Vagina (tissue), 2 donors: ENCODE results near the gene TRAF3IP1. TPM values are rescaled to one million over a fixed set of nuclear protein-coding genes. Genes with fewer than 3 reads are reported as not detected.
"Not testable (repeated sequence)": the region's sequence is repeated elsewhere in the genome, so short reads cannot be mapped to it uniquely, and the experiment has no call there.

ENCODE experiments used
- DNase-seq, 2 donors: peaks; one replicate each; pipeline ENCODE4 v3.0.0-alpha.2; 2017; ENCODE audit errors: extremely low spot score in 2 of 2
- H3K27ac ChIP-seq: fragments of 200-600 bp; sonication (generic); one replicate; pipeline ENCODE4 v1.5.1; 2019
- H3K27me3 ChIP-seq: fragments of 200-600 bp; sonication (generic); one replicate; pipeline ENCODE4 v1.5.1; 2019
- H3K36me3 ChIP-seq, 2 donors: fragments of 200-600 bp; sonication (generic); one replicate each; pipeline ENCODE4 v1.5.1; 2017 to 2019
- H3K4me1 ChIP-seq: fragments of 200-600 bp; sonication (generic); one replicate; pipeline ENCODE4 v1.5.1; 2019
- H3K4me3 ChIP-seq, 2 donors: fragments of 200-600 bp; sonication (generic); 1 replicate in 1 of 2; 2 replicates in 1 of 2; pipeline ENCODE4 v1.5.1; 2016 to 2019
- H3K9me3 ChIP-seq: fragments of 200-600 bp; sonication (generic); one replicate; pipeline ENCODE4 v1.5.1; 2019
- POLR2A ChIP-seq, 2 donors: fragments of 450-650 bp; IDR thresholded peaks; one replicate each; pipeline ENCODE4 v1.6.1; 2017; ENCODE audit warnings: antibody characterized with exemption in 2 of 2, mild to moderate bottlenecking in 2 of 2, moderate library complexity in 2 of 2
- POLR2AphosphoS5 ChIP-seq, 2 donors: sonication (generic); formaldehyde crosslinking; IDR thresholded peaks; one replicate each; pipeline ENCODE4 v1.9.0; 2017; ENCODE audit warnings: antibody characterized with exemption in 2 of 2, mild to moderate bottlenecking in 2 of 2, low read depth in 1 of 2; ENCODE audit not compliant: insufficient read depth in 1 of 2
- intact Hi-C: fragments of 100-400 bp; cut with DNase I; formaldehyde crosslinking; loops from one replicate; pipeline ENCODE4 v1.15.1; 2023
- total RNA-seq: library from RNA; depleted of rRNA; stranded (reverse); fragments of >200 nt; gene quantifications from one replicate; pipeline ENCODE4 v1.2.3, GENCODE V29; 2016
- TF ChIP-seq, protein P1 (sequence below), 3 experiments: fragments of 450-650 bp in 2 of 3; fragments of 200-600 bp in 1 of 3; sonication (generic) in 1 of 3; IDR thresholded peaks; one replicate each; pipeline ENCODE4 v1.5.1; 2017 to 2019; ENCODE audit warnings: antibody characterized with exemption in 3 of 3, mild to moderate bottlenecking in 2 of 3, moderate library complexity in 2 of 3

TRAF3IP1 gene
- total RNA-seq, 1 donor from 2014 or later = 10.3 TPM

DNA sequence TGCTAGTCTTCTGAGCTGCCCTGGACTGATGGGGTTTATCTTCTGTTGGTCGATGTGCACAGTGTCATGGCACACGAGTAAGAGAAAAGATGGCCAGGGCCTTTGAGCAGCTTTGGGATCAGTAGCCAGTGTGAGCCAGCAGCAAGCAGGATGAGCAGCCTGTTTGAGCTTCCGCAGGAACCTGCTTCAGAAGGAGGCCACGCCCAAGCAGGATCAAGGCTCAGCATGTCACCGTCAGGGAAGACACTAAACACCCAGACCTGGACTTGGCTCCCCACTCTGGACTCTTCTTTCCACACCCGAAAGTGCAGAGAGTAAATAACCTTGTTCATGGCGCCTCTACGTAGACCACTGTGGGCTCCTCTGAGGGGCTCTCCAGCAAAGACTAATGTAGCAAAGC is 81.2 kb downstream of the TRAF3IP1 start:
- TF ChIP-seq, protein P1, sequence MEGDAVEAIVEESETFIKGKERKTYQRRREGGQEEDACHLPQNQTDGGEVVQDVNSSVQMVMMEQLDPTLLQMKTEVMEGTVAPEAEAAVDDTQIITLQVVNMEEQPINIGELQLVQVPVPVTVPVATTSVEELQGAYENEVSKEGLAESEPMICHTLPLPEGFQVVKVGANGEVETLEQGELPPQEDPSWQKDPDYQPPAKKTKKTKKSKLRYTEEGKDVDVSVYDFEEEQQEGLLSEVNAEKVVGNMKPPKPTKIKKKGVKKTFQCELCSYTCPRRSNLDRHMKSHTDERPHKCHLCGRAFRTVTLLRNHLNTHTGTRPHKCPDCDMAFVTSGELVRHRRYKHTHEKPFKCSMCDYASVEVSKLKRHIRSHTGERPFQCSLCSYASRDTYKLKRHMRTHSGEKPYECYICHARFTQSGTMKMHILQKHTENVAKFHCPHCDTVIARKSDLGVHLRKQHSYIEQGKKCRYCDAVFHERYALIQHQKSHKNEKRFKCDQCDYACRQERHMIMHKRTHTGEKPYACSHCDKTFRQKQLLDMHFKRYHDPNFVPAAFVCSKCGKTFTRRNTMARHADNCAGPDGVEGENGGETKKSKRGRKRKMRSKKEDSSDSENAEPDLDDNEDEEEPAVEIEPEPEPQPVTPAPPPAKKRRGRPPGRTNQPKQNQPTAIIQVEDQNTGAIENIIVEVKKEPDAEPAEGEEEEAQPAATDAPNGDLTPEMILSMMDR (IDR thresholded peaks at IDR 0.05) = no peak
- TF ChIP-seq POLR2A (IDR thresholded peaks at IDR 0.05) (no peak), POLR2AphosphoS5 (IDR thresholded peaks at IDR 0.05; ENCODE audit: insufficient read depth in 1 of 2, low read depth in 1 of 2) (no peak)
- Histone ChIP-seq H3K4me3 (no peak overlapping the region), H3K36me3 (peaks cover 0 to 13% of the 10 kb centered on the region in 2 donors), H3K9me3 (no peaks in the 10 kb centered on the region), H3K27ac (no peak overlapping the region), H3K4me1 (no peaks in the 10 kb centered on the region), H3K27me3 (no peaks in the 10 kb centered on the region)
- intact Hi-C loops = no loop called here
- DNase-seq = no peak

DNA sequence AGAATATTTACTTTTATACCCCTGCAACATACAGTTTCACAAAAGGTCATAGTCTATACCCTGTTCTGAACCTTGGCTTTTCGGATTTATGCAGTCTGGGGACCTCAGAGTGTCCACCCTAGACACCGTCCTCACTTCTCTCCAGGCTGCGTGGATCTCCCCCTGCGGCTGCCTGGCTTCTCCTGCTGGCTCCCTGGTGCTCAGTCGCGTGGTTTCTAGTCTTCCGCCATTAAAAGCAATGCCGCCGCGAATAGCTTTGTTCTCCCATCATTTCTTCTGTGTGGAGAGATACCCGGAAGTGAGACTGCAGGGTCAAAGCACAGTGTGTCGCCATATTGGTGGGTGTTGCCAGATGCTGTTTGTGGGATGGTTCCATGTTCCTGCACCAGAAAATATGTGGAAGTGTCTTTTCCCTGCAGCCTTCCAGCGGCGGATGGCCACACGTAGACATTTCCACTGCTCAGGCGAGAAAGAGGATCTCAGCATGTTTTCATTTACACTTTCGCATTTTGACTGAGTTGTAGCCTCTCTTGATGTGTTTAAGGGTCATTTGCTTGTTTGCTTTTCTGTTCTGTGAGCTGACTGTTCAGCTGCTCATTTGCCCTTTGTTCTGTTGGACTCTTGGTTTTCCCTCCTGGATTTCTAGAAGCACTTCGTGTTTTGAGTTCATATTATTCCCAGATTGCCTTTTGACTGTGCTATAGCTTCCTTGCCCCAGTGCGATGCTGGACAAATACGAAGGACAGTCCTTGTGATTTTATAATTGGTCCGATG is 83.5 kb downstream of the TRAF3IP1 start:
- no peaks in the 10 kb centered on the region for H3K27me3 ChIP-seq
- no peaks in the 10 kb centered on the region for H3K4me1 ChIP-seq
- no peak overlapping the region for H3K27ac ChIP-seq
- TF ChIP-seq, protein P1 (IDR thresholded peaks at IDR 0.05) = no peak
- TF ChIP-seq POLR2AphosphoS5 (IDR thresholded peaks at IDR 0.05; ENCODE audit: insufficient read depth in 1 of 2, low read depth in 1 of 2) (no peak), POLR2A (IDR thresholded peaks at IDR 0.05) (no peak)
- no peak overlapping the region for H3K4me3 ChIP-seq
- no peak for DNase-seq
- H3K9me3 ChIP-seq = no peaks in the 10 kb centered on the region
- peaks cover 0 to 13% of the 10 kb centered on the region in 2 donors for H3K36me3 ChIP-seq
- intact Hi-C loops = no loop called here

DNA sequence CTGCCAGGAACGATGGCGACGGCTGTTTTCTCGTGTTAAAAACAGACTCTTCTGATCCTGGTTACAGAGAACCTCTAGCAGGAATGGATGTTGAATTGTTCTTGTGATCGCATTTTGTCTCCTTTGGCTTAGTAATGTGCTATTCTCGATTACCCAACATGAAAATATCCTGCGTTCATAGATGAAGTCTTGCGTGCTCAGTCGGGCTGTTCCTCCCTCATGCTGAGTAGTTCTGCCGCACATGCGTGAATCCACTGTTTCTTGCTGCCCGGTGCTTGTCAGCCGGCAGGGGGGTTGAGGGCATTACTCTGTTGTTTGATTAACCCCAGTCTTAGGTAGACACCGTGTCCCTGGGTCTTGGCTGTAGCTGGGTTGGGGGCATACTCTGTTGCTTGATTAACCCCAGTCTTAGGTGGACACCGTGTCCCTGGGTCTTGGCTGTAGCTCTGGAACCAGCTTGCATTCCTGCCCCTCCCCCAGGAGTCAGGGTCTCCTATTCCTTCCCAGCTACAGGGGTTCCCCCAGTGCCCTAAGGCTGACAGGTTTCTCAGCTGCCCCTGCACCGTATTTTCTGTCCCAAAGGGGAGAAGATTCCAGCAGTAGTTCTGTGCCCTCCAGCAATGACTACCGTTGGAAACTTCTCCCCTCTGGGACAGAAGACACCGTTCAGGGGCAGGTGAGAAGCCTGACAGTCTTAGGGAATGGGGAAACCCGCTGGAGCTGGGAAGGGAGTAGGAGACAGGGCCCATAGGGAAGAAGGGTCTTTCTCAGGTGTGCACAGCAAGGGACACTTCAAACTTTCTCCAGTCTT is 84.3 kb downstream of the TRAF3IP1 start:
- Histone ChIP-seq H3K4me1 (no peaks in the 10 kb centered on the region), H3K4me3 (no peak overlapping the region), H3K27ac (no peak overlapping the region), H3K27me3 (no peaks in the 10 kb centered on the region), H3K9me3 (no peaks in the 10 kb centered on the region), H3K36me3 (peaks cover 0 to 8% of the 10 kb centered on the region in 2 donors)
- TF ChIP-seq POLR2AphosphoS5 (IDR thresholded peaks at IDR 0.05; ENCODE audit: insufficient read depth in 1 of 2, low read depth in 1 of 2) (no peak), POLR2A (IDR thresholded peaks at IDR 0.05) (no peak)
- TF ChIP-seq, protein P1 (IDR thresholded peaks at IDR 0.05) = no peak
- no peak for DNase-seq
- intact Hi-C loops = no loop called here

DNA sequence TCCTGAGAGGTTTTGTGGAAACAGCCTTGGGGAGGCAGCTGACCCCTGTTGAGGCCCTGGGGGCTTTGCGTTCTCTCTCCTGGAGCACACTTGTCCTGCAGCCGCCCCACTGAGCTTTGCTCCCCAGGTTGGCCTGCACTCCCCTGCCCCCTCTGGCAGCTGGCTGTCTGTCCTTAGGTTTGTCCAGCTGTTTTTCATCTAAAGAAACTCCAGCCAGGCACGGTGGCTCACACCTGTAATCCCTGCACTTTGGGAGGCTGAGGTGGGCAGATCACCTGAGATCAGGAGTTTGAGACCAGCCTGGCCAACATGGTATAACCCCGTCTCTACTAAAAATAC is 84.9 kb downstream of the TRAF3IP1 start:
- H3K36me3 ChIP-seq, DNase-seq, H3K4me1 ChIP-seq, intact Hi-C loops, H3K27me3 ChIP-seq, H3K9me3 ChIP-seq, H3K27ac ChIP-seq, H3K4me3 ChIP-seq: not testable (repeated sequence)

DNA sequence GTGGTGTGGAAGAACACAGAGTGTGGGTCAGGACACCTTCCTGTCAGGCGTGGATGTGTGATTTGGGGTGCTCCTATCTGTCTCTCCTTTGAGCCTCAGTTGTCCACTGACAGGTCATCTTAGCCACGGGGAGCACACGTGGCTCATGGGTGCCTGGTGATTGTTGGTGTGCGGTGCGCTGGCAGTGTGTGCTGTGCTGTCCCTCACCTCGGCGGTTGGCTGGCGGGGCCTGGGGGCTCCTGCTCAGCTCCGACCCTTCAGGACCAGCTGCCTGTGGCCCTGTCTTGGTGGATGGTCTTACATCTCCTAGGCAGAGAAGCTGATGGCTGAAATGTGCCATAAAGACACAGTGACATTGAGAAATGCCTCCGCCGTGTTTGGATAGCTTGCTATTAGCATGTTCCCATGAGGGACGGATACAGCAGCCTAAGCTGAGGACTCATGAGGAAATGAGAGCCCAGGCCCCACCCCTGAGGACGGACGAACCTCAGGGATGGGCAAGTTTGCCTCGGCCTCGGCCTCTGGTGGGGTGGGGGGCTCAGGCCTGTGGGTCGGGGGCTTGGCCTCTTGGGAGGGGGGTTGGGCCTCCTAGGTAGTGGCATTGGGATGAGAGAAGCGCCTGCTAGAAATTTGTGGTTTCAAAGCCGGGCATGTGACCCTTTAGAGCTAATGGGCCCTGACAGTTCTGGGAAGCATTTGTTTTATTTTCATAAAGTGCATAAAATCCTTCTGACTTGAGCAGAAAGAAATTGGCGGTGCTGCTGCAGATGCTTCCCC is 86.1 kb downstream of the TRAF3IP1 start:
- intact Hi-C loops = no loop called here
- Histone ChIP-seq H3K4me1 (no peaks in the 10 kb centered on the region), H3K27ac (no peak overlapping the region), H3K27me3 (no peaks in the 10 kb centered on the region), H3K9me3 (no peaks in the 10 kb centered on the region), H3K4me3 (no peak overlapping the region), H3K36me3 (no peaks in the 10 kb centered on the region)
- no peak for DNase-seq
- TF ChIP-seq POLR2AphosphoS5 (IDR thresholded peaks at IDR 0.05; ENCODE audit: insufficient read depth in 1 of 2, low read depth in 1 of 2) = no peak
- TF ChIP-seq, protein P1 (IDR thresholded peaks at IDR 0.05) = no peak
- TF ChIP-seq POLR2A (IDR thresholded peaks at IDR 0.05) = no peak
